Sciatic nerve (tissue), 2 donors: ENCODE results near the gene B4GALT3. TPM values are rescaled to one million over a fixed set of nuclear protein-coding genes. Genes with fewer than 3 reads are reported as not detected.
A peak's percentile ranks its signal among the peaks of the same experiment; 100 is the strongest.

Source experiments
- ATAC-seq: fragments of 200-7000 bp; cut with Tn5 transposase; one replicate; pipeline ENCODE4 v1.9.1; 2020; ENCODE audit warnings: mild to moderate bottlenecking, moderate library complexity
- DNase-seq: peaks from one replicate; pipeline ENCODE4 v3.0.0-alpha.2; 2020; ENCODE audit warnings: low spot score
- intact Hi-C: fragments of 100-400 bp; cut with DNase I; formaldehyde crosslinking; loops from one replicate; pipeline ENCODE4 v1.14.2; 2022
- microRNA-seq: library from miRNA; unstranded; fragments of <30 nt; microRNA quantifications from one replicate; pipeline ENCODE4 v1.2.0, GENCODE V29; 2020
- total RNA-seq: library from RNA; stranded (reverse); fragmentation: NEBNext Ultra II Directional; extraction: Animal tissue kit (Norgen Biotek cat#: 25700); gene quantifications from one replicate; pipeline ENCODE4 v1.2.1, GENCODE V29; 2021
- donor health status: DM: no; HTN: no; CAD: no.
- donor health status: DM: no; HTN: no; CAD: no.

B4GALT3 gene
- total RNA-seq, 1 donor from 2014 or later = 21.0 TPM

DNA sequence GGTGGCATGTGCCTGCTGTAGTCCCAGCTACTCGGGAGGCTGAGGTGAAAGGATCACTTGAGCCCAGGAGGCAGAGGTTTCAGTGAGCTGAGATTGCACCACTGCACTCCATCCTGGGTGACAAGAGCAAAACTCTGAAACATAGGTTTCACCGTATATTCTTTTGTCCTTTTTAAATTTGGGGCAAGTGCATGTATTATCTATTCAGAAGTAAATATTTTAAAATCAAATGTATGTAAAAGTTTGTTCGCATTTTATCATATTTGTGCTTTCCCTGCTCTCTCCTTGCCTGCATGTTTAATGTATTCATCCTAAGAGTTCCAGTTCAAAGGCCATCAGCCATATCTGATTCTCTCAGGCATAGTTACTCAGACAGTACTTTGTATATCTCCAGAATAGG, 31.5 kb downstream of the B4GALT3 start:
- ATAC-seq = no peak
- DNase-seq = no peak
- intact Hi-C loops = no loop called here

- intact Hi-C loops = no loop called here
- ATAC-seq = no peak
- no peak for DNase-seq
These were observed 36.4 kb downstream of the B4GALT3 start for GRCh38 chr1:161140755-161141400.

- ATAC-seq = no peak
These were observed 37.5 kb downstream of the B4GALT3 start for GRCh38 chr1:161139766-161140165.

DNA sequence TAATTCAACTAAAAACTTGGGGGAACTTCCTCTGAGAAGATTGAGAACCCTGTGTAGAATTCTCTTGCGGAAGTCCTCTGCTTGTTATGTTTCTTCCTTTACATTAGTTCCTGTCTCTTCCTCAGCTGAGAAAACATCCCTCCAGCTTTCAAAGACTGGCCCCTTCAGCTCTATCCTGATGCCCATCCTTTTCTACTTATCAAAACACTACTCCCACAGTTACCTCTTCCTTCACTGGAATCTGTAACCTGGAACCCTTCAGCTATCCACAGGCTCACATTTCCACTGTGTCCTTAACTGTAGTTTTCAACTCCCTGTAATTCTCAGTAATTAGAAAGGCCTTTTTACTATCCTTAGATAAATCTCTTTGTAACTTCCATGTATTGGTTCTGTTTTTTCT, 38.9 kb downstream of the B4GALT3 start:
- ATAC-seq = no peak
- no peak for DNase-seq
- intact Hi-C loops = no loop called here

More at GRCh38 chr1:161139766-161140165, 37.5 kb downstream of the B4GALT3 start:
- DNase-seq = no peak
- intact Hi-C loops = no loop called here

DNA sequence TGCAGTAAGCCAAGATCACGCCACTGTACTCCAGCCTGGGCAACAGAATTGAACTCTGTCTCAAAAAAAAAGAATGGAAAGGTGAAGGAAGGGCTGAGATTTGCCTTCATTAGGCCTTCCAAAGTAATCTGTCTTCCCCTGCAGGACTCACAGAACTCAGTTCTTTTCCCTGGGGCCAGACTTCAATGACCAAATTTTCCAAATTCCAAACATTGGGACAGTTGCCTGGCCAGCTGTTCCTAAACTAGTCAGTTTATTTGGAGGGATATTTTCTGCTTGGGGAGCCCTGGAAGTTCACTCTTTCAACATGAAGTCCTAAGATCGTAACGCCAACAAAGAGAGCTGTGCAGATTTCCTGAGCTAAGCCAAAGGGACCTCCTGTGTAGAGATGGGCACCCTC, 39.4 kb downstream of the B4GALT3 start:
- ATAC-seq (no peak), DNase-seq (no peak)
- intact Hi-C loops = no loop called here

- ATAC-seq (no peak), DNase-seq (no peak)
- intact Hi-C loops = no loop called here
These were observed 44.0 kb downstream of the B4GALT3 start for GRCh38 chr1:161133220-161133740.

DNA sequence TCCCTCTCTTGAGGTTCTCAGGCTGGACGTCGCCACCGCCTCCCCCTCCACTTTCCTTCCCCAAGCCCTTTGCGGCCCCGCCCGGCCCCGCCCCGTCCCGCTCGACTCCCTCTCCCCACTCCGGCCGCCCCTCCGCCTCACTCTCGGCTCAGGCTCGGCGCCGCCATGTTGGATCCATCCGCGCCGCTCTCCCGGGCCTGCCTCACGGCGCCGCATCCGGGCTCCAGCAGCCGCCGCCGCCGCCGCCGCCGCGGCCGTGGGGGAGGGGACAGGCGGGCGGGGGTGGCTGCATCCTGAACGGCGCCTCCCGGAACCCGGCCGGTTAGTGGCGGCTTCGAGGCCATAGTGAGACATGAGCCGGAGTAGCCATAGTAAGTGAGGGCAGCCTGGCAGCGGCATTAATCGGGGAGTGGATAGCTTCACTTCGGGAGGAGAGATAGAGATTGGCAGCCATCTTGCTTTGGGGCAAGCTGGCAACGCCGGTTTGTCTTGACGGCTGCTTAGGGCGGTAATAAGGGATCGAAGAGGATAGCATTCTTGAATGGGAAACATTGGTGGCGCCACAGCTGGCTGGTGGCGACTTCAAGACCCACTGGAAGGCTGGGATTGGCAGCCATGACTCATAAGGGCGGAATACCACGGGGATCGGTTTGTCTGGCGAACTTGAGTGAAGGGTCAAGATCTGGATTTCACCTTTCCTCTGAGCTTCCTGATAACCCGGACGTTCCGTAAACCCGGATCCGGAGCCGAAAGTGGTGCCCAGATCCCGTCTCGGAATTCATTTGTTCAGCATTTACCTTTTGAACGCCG, 44.7 kb downstream of the B4GALT3 start, which contains the start of gene DEDD:
DEDD (minus strand) TSS at position 258 of the 810 bp plus-strand sequence. CDS start 8,205 bp downstream, outside the sequence.
- ATAC-seq (peak; percentile 96), DNase-seq (peak; percentile 94)
- intact Hi-C loops = no loop called here

DNA sequence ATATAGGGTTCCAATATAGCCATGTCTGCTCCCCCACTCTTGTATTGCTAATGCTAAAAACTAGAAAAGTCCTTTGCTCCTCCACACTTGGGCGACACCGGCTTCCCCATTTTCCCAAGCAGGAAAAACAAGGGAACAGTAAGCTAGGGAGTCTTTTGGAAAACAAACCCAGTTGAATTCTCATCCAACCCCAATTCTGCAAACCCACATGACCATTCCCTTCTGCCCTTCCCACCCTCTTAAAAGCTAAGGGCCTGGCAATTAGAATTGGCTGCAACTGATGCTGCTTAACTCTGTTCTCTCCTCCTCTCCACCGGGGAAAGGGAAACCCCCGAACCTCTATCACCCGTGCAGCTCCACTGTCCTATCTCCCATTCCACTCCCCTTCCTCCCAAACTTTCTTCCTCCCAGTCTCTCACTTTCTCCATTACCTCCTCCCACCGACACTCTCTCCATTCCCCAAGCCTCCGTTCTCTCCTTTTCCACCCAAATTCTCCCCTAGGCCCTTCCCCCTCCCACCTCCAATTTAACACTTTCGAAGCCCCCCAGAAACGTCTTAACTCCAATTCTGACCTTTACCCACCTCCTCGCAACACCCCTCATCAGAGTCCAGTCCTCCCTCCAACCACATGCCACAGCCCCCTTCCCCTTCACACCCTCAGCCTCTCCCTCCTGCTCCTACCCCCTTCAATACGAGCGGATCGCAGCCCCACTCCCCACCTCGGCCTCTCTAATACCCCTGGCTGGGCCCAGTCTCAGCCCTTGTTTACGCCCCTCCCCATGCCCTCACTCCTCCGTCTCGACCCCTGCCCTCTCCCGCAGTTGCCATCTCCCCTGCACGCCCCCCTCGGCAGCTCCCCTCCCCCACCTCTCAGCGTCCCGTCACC, 45.5 kb downstream of the B4GALT3 start:
- intact Hi-C loops = no loop called here
- ATAC-seq = peak; percentile 49

GRCh38 chr1:161130266-161130665, 47.0 kb downstream of the B4GALT3 start:
- no peak for ATAC-seq
- DNase-seq = no peak
- intact Hi-C loops = no loop called here

More for the DNA sequence above, 45.5 kb downstream of the B4GALT3 start:
- DNase-seq = no peak

GRCh38 chr1:161128591-161129420, 48.5 kb downstream of the B4GALT3 start:
- ATAC-seq = no peak
- no peak for DNase-seq
- intact Hi-C loops = no loop called here

DNA sequence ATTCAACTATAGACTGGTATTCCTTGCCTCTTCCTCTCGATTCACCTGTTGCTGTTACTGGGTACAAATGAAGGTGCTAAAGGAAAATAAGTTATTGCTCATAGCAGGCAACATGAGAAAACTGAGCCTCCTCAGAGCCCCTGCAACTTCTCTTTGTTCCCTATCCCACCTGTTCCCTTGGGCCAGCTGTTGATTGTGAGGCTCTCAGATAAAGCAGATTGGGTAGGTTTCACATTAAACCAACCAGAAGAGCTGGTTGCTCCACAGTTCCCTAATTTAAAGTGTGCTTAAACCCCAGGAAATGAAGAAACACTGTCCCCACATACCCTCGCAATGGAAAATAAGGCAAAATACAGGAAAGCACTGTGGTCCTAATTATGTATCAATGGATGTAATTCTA, 49.7 kb downstream of the B4GALT3 start:
- intact Hi-C loops = no loop called here
- DNase-seq = no peak
- ATAC-seq = no peak

GRCh38 chr1:161122967-161123366, 54.3 kb downstream of the B4GALT3 start:
- no peak for DNase-seq
- intact Hi-C loops = no loop called here
- no peak for ATAC-seq

DNA sequence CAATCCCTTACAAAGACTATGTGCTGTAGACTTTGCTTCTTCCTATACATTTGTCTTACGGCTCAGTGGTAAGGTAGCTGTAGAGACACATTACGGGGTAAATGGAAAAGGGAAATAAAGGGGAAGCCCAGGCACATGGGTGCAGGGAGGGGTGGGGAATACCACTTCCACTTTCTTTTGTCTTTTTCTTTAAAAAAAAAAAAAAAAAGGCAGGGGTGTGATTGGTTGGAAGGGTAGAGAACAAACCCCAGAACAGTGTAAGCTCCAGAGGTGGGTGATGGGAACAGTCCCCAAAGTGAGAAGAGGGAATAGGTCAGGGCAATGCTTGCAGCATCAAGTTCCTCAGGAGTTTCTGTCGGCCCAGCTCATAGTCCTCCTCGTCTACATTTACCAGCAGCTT, 55.5 kb downstream of the B4GALT3 start:
- DNase-seq (no peak), ATAC-seq (no peak)
- intact Hi-C loops = no loop called here

Small RNA genes within 50 kb of the gene (microRNA-seq; reads per million reads assigned to microRNA genes)
- not detected for gene MIR5187

Other genes starting within 250 kb of the B4GALT3 start
- not detected for gene ITLN2, start 222.7 kb downstream of the B4GALT3 start, total RNA-seq
- 20.3 TPM for gene F11R, start 156.4 kb downstream of the B4GALT3 start, total RNA-seq
- gene TSTD1, start 138.5 kb downstream of the B4GALT3 start, total RNA-seq = 13.1 TPM
- 58.0 TPM for gene USF1, start 131.5 kb downstream of the B4GALT3 start, total RNA-seq
- 13.7 TPM for gene ARHGAP30, start 107.6 kb downstream of the B4GALT3 start, total RNA-seq
- gene NECTIN4, start 87.9 kb downstream of the B4GALT3 start, total RNA-seq = 0.09 TPM
- gene KLHDC9, start 79.1 kb downstream of the B4GALT3 start, total RNA-seq = 6.6 TPM
- 57.0 TPM for gene PFDN2, start 59.5 kb downstream of the B4GALT3 start, total RNA-seq
- 38.0 TPM for gene NIT1, start 59.4 kb downstream of the B4GALT3 start, total RNA-seq
- 34.3 TPM for gene DEDD, start 44.8 kb downstream of the B4GALT3 start, total RNA-seq
- gene UFC1, start 23.5 kb downstream of the B4GALT3 start, total RNA-seq = 70.4 TPM
- gene USP21, start 18.0 kb downstream of the B4GALT3 start, total RNA-seq = 23.5 TPM
- 25.0 TPM for gene PPOX, start 11.1 kb downstream of the B4GALT3 start, total RNA-seq
- gene ADAMTS4, start 21.5 kb upstream of the B4GALT3 start, total RNA-seq = 75.9 TPM
- 76.5 TPM for gene NDUFS2, start 24.9 kb upstream of the B4GALT3 start, total RNA-seq
- 43.9 TPM for gene FCER1G, start 37.8 kb upstream of the B4GALT3 start, total RNA-seq
- not detected for gene APOA2, start 46.1 kb upstream of the B4GALT3 start, total RNA-seq
- 11.0 TPM for gene TOMM40L, start 48.6 kb upstream of the B4GALT3 start, total RNA-seq
- gene NR1I3, start 60.7 kb upstream of the B4GALT3 start, total RNA-seq = not detected
- 0.89 TPM for gene PCP4L1, start 81.2 kb upstream of the B4GALT3 start, total RNA-seq
- 4,832 TPM for gene MPZ, start 132.5 kb upstream of the B4GALT3 start, total RNA-seq
- gene SDHC, start 136.9 kb upstream of the B4GALT3 start, total RNA-seq = 124 TPM
- 0.49 TPM for gene CFAP126, start 190.4 kb upstream of the B4GALT3 start, total RNA-seq